Psoas muscle (tissue), 8 donors: ENCODE measurements around the gene RPTOR. TPM values are rescaled to one million over a fixed set of nuclear protein-coding genes. Genes with fewer than 3 reads are reported as not detected.
A peak's percentile ranks its signal among the peaks of the same experiment; 100 is the strongest.

Source experiments
- ATAC-seq, 4 donors: fragments of 200-7000 bp; cut with Tn5 transposase; one replicate each; pipeline ENCODE4 v1.9.1; 2020; ENCODE audit warnings: moderate library complexity in 3 of 4, mild to moderate bottlenecking in 2 of 4
- DNase-seq, 2 donors: peaks; one replicate each; pipeline ENCODE4 v3.0.0-alpha.2; 2020
- H3K27ac ChIP-seq: fragments of 200-600 bp; one replicate; pipeline ENCODE4 v1.8.0; 2022
- H3K27me3 ChIP-seq, 3 donors: fragments of 200-600 bp in 1 of 3; one replicate each; pipeline versions ENCODE4 v1.6.1 to v1.8.0; 2013 to 2022; ENCODE audit warnings: low read length in 2 of 3, mild to moderate bottlenecking in 2 of 3, moderate library complexity in 1 of 3; ENCODE audit not compliant: insufficient read depth in 3 of 3
- H3K36me3 ChIP-seq, 2 donors: fragments of 200-600 bp in 1 of 2; one replicate each; pipeline versions ENCODE4 v1.6.1 to v1.8.0; 2013 to 2022; ENCODE audit warnings: low read depth in 1 of 2, mild to moderate bottlenecking in 1 of 2, moderate library complexity in 1 of 2; ENCODE audit not compliant: insufficient read depth in 1 of 2
- H3K4me1 ChIP-seq: fragments of 200-600 bp; one replicate; pipeline ENCODE4 v1.8.0; 2022
- H3K4me3 ChIP-seq: fragments of 200-600 bp; one replicate; pipeline ENCODE4 v1.8.0; 2022; ENCODE audit warnings: mild to moderate bottlenecking
- H3K9me3 ChIP-seq: fragments of 200-600 bp; one replicate; pipeline ENCODE4 v1.8.0; 2022
- WGBS, 3 donors: extraction: QIAGEN DNeasy Blood & Tissue Kit; methylation state at CpG; one replicate each; pipeline versions ENCODE4 v1.1.6 to v1.1.7; 2013; 5-methylcytosine and 5-hydroxymethylcytosine counted together
- intact Hi-C, 2 donors: fragments of 100-400 bp; cut with DNase I; formaldehyde crosslinking; loops; one replicate each; pipeline versions ENCODE4 v1.11.0 to v1.14.2; 2022
- polyA plus RNA-seq, 3 donors: library from polyadenylated mRNA; stranded (reverse); fragments of 200-250 nt; gene quantifications; one replicate each; pipeline ENCODE4 v1.2.3, GENCODE V29; 2013
- total RNA-seq, 4 donors: library from RNA; stranded (reverse); fragmentation: NEBNext Ultra II Directional in 2 of 4; extraction: Animal tissue kit (Norgen Biotek cat#: 25700) in 2 of 4; gene quantifications; one replicate each; pipeline versions ENCODE4 v1.2.1 to v1.2.4, GENCODE V29; 2021 to 2023
- TF ChIP-seq, protein P1 (sequence below): fragments of 200-600 bp; IDR thresholded peaks from one replicate; pipeline ENCODE4 v1.8.0; 2022; ENCODE audit warnings: antibody characterized with exemption
- donor health status: healthy with polysubstance abuse.
- donor health status: DM: no; HTN: no; CAD: no; lungs with moderate emphysema.
- donor health status: Bipolar disorder and iron deficiency.
- donor health status: healthy.
- donor health status: DM: yes; HTN: yes; CAD: no.
- donor health status: DM: no; HTN: no; CAD: no.
- donor health status: DM: no; HTN: no; CAD: no.
- donor health status: DM: yes; HTN: yes; CAD: no.

RPTOR gene
- total and polyA plus RNA-seq, 7 donors = 13.6 to 82.2 (median 32.5) TPM

- ATAC-seq (peak; percentile 26 to 68 (median 34)), DNase-seq (peak in 1 of 2 donors; percentile 68)
- Histone ChIP-seq H3K36me3 (no peaks in the 10 kb centered on the region), H3K4me1 (peaks cover 62% of the 10 kb centered on the region), H3K27me3 (no peaks in the 10 kb centered on the region), H3K9me3 (no peaks in the 10 kb centered on the region), H3K27ac (peak overlapping the region; percentile 83), H3K4me3 (peak overlapping the region; percentile 48)
- WGBS, 3 donors = 63 to 68% (median 66%) methylated on average over 19 of the region's 19 CpGs
- TF ChIP-seq, protein P1, sequence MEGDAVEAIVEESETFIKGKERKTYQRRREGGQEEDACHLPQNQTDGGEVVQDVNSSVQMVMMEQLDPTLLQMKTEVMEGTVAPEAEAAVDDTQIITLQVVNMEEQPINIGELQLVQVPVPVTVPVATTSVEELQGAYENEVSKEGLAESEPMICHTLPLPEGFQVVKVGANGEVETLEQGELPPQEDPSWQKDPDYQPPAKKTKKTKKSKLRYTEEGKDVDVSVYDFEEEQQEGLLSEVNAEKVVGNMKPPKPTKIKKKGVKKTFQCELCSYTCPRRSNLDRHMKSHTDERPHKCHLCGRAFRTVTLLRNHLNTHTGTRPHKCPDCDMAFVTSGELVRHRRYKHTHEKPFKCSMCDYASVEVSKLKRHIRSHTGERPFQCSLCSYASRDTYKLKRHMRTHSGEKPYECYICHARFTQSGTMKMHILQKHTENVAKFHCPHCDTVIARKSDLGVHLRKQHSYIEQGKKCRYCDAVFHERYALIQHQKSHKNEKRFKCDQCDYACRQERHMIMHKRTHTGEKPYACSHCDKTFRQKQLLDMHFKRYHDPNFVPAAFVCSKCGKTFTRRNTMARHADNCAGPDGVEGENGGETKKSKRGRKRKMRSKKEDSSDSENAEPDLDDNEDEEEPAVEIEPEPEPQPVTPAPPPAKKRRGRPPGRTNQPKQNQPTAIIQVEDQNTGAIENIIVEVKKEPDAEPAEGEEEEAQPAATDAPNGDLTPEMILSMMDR = no peak
- intact Hi-C loops = no loop called here
Observed at GRCh38 chr17:80785477-80786178, 241.0 kb downstream of the RPTOR start.

- Histone ChIP-seq H3K27me3 (no peaks in the 10 kb centered on the region), H3K27ac (peak overlapping the region; percentile 83), H3K4me1 (peaks cover 70% of the 10 kb centered on the region), H3K36me3 (no peaks in the 10 kb centered on the region), H3K4me3 (peak overlapping the region; percentile 48), H3K9me3 (no peaks in the 10 kb centered on the region)
- ATAC-seq = peak; percentile 48 to 74 (median 50)
- intact Hi-C loops = no loop called here
- TF ChIP-seq, protein P1 = no peak
- DNase-seq = peak in 1 of 2 donors; percentile 36
- WGBS, 3 donors = 43 to 65% (median 50%) methylated on average over 9 of the region's 9 CpGs
Observed at GRCh38 chr17:80786470-80786869, 241.8 kb downstream of the RPTOR start.

GRCh38 chr17:80786887-80787286 is 242.2 kb downstream of the RPTOR start:
- H3K9me3 ChIP-seq = no peaks in the 10 kb centered on the region

GRCh38 chr17:80787881-80788280 is 243.2 kb downstream of the RPTOR start:
- 94 to 99% (median 98%) methylated on average over 3 of the region's 3 CpGs for WGBS, 3 donors
- no peaks in the 10 kb centered on the region for H3K27me3 ChIP-seq
- H3K4me1 ChIP-seq = peaks cover 66% of the 10 kb centered on the region
- no peak overlapping the region for H3K27ac ChIP-seq
- no peaks in the 10 kb centered on the region for H3K9me3 ChIP-seq
- TF ChIP-seq, protein P1 = no peak
- intact Hi-C loops = no loop called here
- no peak for ATAC-seq
- no peaks in the 10 kb centered on the region for H3K36me3 ChIP-seq
- DNase-seq = no peak
- H3K4me3 ChIP-seq = no peak overlapping the region

More at GRCh38 chr17:80786887-80787286, 242.2 kb downstream of the RPTOR start:
- Histone ChIP-seq H3K27ac (peak overlapping the region; percentile 83), H3K36me3 (no peaks in the 10 kb centered on the region), H3K27me3 (no peaks in the 10 kb centered on the region), H3K4me1 (peaks cover 70% of the 10 kb centered on the region), H3K4me3 (peak overlapping the region; percentile 48)
- TF ChIP-seq, protein P1 = no peak
- ATAC-seq (no peak), DNase-seq (peak in 1 of 2 donors; percentile 23)
- intact Hi-C loops = no loop called here
- 90 to 98% (median 97%) methylated on average over 8 of the region's 8 CpGs for WGBS, 3 donors
